OCI-LY1 (cell line): ENCODE results near the gene ZBTB20.

Experiments
- H2AFZ ChIP-seq: fragments of 200-600 bp; sonication (generic), shearing (Covaris generic); 2 replicates; pipeline ENCODE4 v1.6.0; 2014; ENCODE audit warnings: antibody characterized with exemption, mild to moderate bottlenecking, low read length
- H3F3A ChIP-seq: fragments of 200-600 bp; sonication (generic), shearing (Covaris generic); 2 replicates; pipeline ENCODE4 v1.6.0; 2014; ENCODE audit warnings: mild to moderate bottlenecking, antibody characterized with exemption, low read length, moderate library complexity; ENCODE audit not compliant: insufficient read depth
- H3K27ac ChIP-seq: fragments of 200-600 bp; sonication (generic); 2 replicates; pipeline ENCODE4 v1.5.1; 2014; ENCODE audit warnings: low read length, mixed run types, mild to moderate bottlenecking, low read depth; ENCODE audit not compliant: poor library complexity, severe bottlenecking
- H3K27me3 ChIP-seq: fragments of 200-600 bp; sonication (generic); 2 replicates; pipeline ENCODE4 v1.6.0; 2014; ENCODE audit warnings: antibody characterized with exemption, mild to moderate bottlenecking, low read length, moderate library complexity; ENCODE audit not compliant: insufficient read depth
- H3K36me3 ChIP-seq: fragments of 200-600 bp; sonication (generic); 2 replicates; pipeline ENCODE4 v1.6.1; 2014; ENCODE audit warnings: mild to moderate bottlenecking, antibody characterized with exemption, low read length, moderate library complexity, mixed read lengths; ENCODE audit not compliant: insufficient read depth
- H3K4me1 ChIP-seq: fragments of 200-600 bp; sonication (generic); 2 replicates; pipeline ENCODE4 v1.5.1; 2014; ENCODE audit warnings: mild to moderate bottlenecking, low read length, moderate library complexity; ENCODE audit not compliant: insufficient read depth, severe bottlenecking
- H3K4me2 ChIP-seq: fragments of 200-600 bp; sonication (generic), shearing (Covaris generic); 2 replicates; pipeline ENCODE4 v1.6.1; 2014; ENCODE audit warnings: low read length
- H3K4me3 ChIP-seq: fragments of 200-600 bp; sonication (generic); 2 replicates; pipeline ENCODE4 v1.5.1; 2014; ENCODE audit warnings: low read length, low read depth, mild to moderate bottlenecking, mixed read lengths; ENCODE audit not compliant: poor library complexity, severe bottlenecking
- H3K79me2 ChIP-seq: fragments of 200-600 bp; shearing (Covaris generic); 2 replicates; pipeline ENCODE4 v1.6.1; 2016; ENCODE audit warnings: mixed run types, low read length, mixed read lengths; ENCODE audit not compliant: insufficient read depth
- H3K9ac ChIP-seq: fragments of 200-600 bp; sonication (generic), shearing (Covaris generic); 2 replicates; pipeline ENCODE4 v1.6.1; 2014; ENCODE audit warnings: mild to moderate bottlenecking, low read length, mixed read lengths
- H3K9me2 ChIP-seq: fragments of 200-600 bp; sonication (generic), shearing (Covaris generic); 2 replicates; pipeline ENCODE4 v1.6.1; 2014; ENCODE audit warnings: low read depth, mild to moderate bottlenecking, low read length, mixed read lengths
- H3K9me3 ChIP-seq: fragments of 200-600 bp; shearing (Covaris generic); 2 replicates; pipeline ENCODE4 v1.6.1; 2014; ENCODE audit warnings: low read length, mixed read lengths
- H4K20me1 ChIP-seq: fragments of 200-600 bp; sonication (generic), shearing (Covaris generic); 2 replicates; pipeline ENCODE4 v1.6.0; 2016; ENCODE audit warnings: mild to moderate bottlenecking, low read length; ENCODE audit not compliant: insufficient read depth
- CTCF ChIP-seq: fragments of 200-600 bp; sonication (generic), shearing (Covaris generic); IDR thresholded peaks from 2 replicates; pipeline ENCODE4 v1.5.1; 2017; ENCODE audit warnings: mild to moderate bottlenecking, antibody characterized with exemption, low read length, moderate library complexity, mixed read lengths
- EZH2 ChIP-seq: fragments of 200-600 bp; sonication (generic), shearing (Covaris generic); IDR thresholded peaks from 2 replicates; pipeline ENCODE4 v1.8.0; 2017; ENCODE audit warnings: borderline replicate concordance, mixed run types, mild to moderate bottlenecking, antibody characterized with exemption, low read length, moderate library complexity, mixed read lengths

ZBTB20 gene

DNA sequence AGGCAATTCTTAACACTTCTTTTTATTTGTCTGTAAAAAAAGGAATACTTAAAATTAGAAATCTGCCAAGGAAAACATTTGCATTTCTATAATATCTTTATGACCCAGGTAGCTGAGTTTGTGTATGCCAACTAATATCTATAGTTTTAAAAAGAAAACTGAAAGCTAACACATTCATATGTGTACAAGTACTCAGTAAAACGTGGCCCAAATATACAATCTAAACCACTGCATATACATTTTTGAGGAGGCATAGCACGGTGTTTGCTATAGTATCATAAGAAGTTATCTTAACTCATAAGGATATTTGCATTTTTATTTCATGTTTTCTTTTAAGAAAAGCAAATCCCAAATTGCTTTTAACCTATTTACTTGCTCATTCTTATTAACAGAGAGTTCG lies 172.7 kb downstream of the ZBTB20 start:
- Histone ChIP-seq H3K9ac (no peak overlapping the region), H3K9me2 (no peaks in the 10 kb centered on the region), H3K9me3 (no peaks in the 10 kb centered on the region), H4K20me1 (no peaks in the 10 kb centered on the region), H3K27ac (no peak overlapping the region), H2AFZ (no peak overlapping the region), H3K4me3 (no peak overlapping the region), H3K4me2 (no peak overlapping the region), H3K4me1 (peaks cover 20% of the 10 kb centered on the region), H3K36me3 (no peaks in the 10 kb centered on the region), H3K27me3 (no peaks in the 10 kb centered on the region), H3F3A (no peaks in the 10 kb centered on the region), H3K79me2 (no peaks in the 10 kb centered on the region)
- TF ChIP-seq CTCF (no peak), EZH2 (no peak)

DNA sequence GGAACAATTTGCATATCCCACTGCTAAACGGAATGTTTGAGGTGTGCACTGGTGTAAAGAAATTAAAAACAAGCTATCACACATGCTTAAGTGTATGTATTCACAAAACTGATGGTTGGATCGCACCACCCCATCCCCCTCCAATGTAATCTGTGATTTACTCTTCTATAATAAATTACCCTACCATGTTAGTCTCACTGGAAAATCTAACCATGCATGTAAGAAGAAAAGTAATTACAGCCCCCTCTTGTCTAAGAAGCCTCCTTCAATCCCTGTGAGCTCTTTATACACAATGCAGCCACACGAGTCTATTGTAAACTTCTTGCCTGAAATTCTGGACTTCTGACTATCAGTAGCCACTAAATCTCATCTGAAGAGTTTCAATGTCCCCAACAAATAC lies 173.6 kb downstream of the ZBTB20 start:
- Histone ChIP-seq H2AFZ (no peak overlapping the region), H3F3A (no peaks in the 10 kb centered on the region), H3K4me3 (no peak overlapping the region), H3K9ac (no peak overlapping the region), H3K27me3 (no peaks in the 10 kb centered on the region), H3K27ac (no peak overlapping the region), H4K20me1 (no peaks in the 10 kb centered on the region), H3K9me3 (no peaks in the 10 kb centered on the region), H3K79me2 (no peaks in the 10 kb centered on the region), H3K4me2 (no peak overlapping the region; the same call in 1 of the 2 replicates), H3K4me1 (peaks cover 20% of the 10 kb centered on the region), H3K36me3 (no peaks in the 10 kb centered on the region), H3K9me2 (no peaks in the 10 kb centered on the region)
- TF ChIP-seq CTCF (no peak), EZH2 (no peak)

- Histone ChIP-seq H3K27ac (no peak overlapping the region), H3K4me2 (no peak overlapping the region), H3K36me3 (no peaks in the 10 kb centered on the region), H3K4me3 (no peak overlapping the region), H2AFZ (no peak overlapping the region), H3F3A (no peaks in the 10 kb centered on the region), H3K9me2 (no peaks in the 10 kb centered on the region), H3K79me2 (no peaks in the 10 kb centered on the region), H3K27me3 (no peaks in the 10 kb centered on the region), H3K4me1 (no peaks in the 10 kb centered on the region), H3K9ac (no peak overlapping the region), H4K20me1 (no peaks in the 10 kb centered on the region), H3K9me3 (no peaks in the 10 kb centered on the region)
- no peak for TF ChIP-seq EZH2
These were observed 179.9 kb downstream of the ZBTB20 start for GRCh38 chr3:114967168-114967567.

DNA sequence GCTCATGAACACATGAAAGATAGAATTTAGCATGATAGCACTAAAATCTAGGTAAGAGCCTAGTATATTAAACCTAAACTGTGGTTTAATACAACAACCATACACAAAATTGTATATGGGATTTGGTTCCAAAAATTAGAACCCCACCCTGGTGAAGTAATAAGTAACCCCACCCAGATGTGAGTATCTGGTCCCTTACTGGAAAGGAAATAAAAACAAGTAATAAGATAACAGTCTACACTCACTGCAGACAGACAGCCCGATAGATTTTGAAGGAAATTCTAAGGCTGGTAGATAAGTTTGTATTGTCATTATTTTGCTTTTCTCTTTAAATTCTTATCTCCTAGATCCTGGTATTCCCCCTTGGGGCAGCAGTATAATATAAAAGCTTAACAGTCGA lies 184.9 kb downstream of the ZBTB20 start:
- Histone ChIP-seq H3K9me2 (no peaks in the 10 kb centered on the region), H3K36me3 (no peaks in the 10 kb centered on the region)
- TF ChIP-seq EZH2, result no peak
- TF ChIP-seq CTCF, result no peak

More for the DNA sequence above, 184.9 kb downstream of the ZBTB20 start:
- Histone ChIP-seq H3K4me1 (no peaks in the 10 kb centered on the region), H3K27ac (no peak overlapping the region), H2AFZ (no peak overlapping the region), H3K27me3 (no peaks in the 10 kb centered on the region), H3F3A (no peaks in the 10 kb centered on the region), H3K9ac (no peak overlapping the region), H3K4me3 (no peak overlapping the region), H3K9me3 (no peaks in the 10 kb centered on the region), H3K79me2 (no peaks in the 10 kb centered on the region), H3K4me2 (no peak overlapping the region), H4K20me1 (no peaks in the 10 kb centered on the region)
